DND-41 (cell line): ENCODE measurements around the gene GOLGA1.

Source experiments
- CTCF ChIP-seq: IDR thresholded peaks from 2 replicates; pipeline ENCODE4 v1.5.1; 2012; ENCODE audit warnings: borderline replicate concordance, low read length, moderate library complexity, mild to moderate bottlenecking; ENCODE audit not compliant: poor library complexity, severe bottlenecking; ENCODE audit errors: extremely low read depth
- EZH2 ChIP-seq: IDR thresholded peaks from 3 replicates; pipeline ENCODE4 v1.6.1; 2012; ENCODE audit warnings: borderline replicate concordance, low read depth, mild to moderate bottlenecking, moderate library complexity, low read length, inconsistent platforms; ENCODE audit not compliant: severe bottlenecking

GRCh38 chr9:124894741-124895170 lies 46.1 kb downstream of the GOLGA1 start:
- TF ChIP-seq CTCF (peak; percentile 55), EZH2 (no peak)
